Measurements from ENCODE around the gene VPS13D. TPM values are rescaled to one million over a fixed set of nuclear protein-coding genes. Genes with fewer than 3 reads are reported as not detected.

Gene VPS13D
- total and polyA plus RNA-seq, 2 donors (not counting 3 experiments of a cell fraction or from before 2014, with no cell fraction given) = 13.6 to 48.5 TPM

DNA sequence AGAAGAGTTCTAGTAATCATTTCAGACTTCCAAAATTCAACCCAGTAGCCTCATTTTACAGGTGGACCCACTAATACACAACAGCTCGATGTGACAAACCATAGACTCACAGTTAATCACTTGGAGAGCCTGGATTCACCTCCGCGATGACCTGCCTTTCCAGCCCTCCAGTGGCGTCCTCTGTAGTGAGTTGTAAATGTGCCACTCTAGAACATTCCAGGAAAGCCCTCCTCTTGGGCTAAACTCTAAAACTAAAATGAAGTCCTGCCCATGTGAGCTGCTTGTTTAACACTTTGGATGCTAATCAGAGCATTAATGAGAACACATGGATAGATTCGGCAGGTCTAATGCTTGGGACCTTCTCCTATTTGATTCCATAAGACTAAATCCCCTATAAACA lies 247.5 kb downstream of the VPS13D start:
- dilution Hi-C loops (cut with MboI; ENCODE audit: extremely low pct_ligation_motif_present, low sequenced_read_pairs) = no loop called here
- Histone ChIP-seq H3K27ac (ENCODE audit: insufficient read depth, low read depth, low read length) (no peak overlapping the region), H3K9me1 (replicated peaks; ENCODE audit: control insufficient read depth, extremely low read depth, insufficient read depth, low read length) (no peaks in the 10 kb centered on the region), H3K4me1 (ENCODE audit: control insufficient read depth, extremely low read depth, insufficient read depth, low read length) (peaks cover 61% of the 10 kb centered on the region), H3K36me3 (ENCODE audit: control insufficient read depth in 2 of 2, extremely low read depth in 1 of 2, insufficient read depth in 2 of 2, low read length in 2 of 2) (no peaks in the 10 kb centered on the region), H3K79me2 (ENCODE audit: control insufficient read depth, insufficient read depth, low read length) (no peaks in the 10 kb centered on the region), H3K9ac (replicated peaks; ENCODE audit: extremely low read depth, insufficient read depth, low read length) (no peak overlapping the region), H2AFZ (ENCODE audit: low read depth, low read length) (no peak overlapping the region), H3K27me3 (ENCODE audit: control insufficient read depth in 2 of 2, insufficient read depth in 2 of 2, low read length in 2 of 2) (no peaks in the 10 kb centered on the region), H3K4me3 (replicated peaks in 1 of 3; ENCODE audit: insufficient read depth in 1 of 3, low read depth in 1 of 3, low read length in 3 of 3) (no peak overlapping the region), H4K20me1 (replicated peaks; ENCODE audit: control insufficient read depth, extremely low read depth, insufficient read depth, low read length) (no peaks in the 10 kb centered on the region), H3K4me2 (ENCODE audit: insufficient read depth, low read length) (no peak overlapping the region), H3K9me3 (replicated peaks; ENCODE audit: control insufficient read depth, insufficient read depth, low read length) (no peaks in the 10 kb centered on the region)
- ChIA-PET CTCF (interaction anchor here (1.0 to 2.8 kb wide), 5 partner anchors 22 to 142 kb away, joined by 4 to 12 read pairs (median 9); no protein-coding TSS in a partner anchor), POLR2A (interaction anchor here (1.4 to 1.8 kb wide), 2 partner anchors 23 to 118 kb away, joined by 4 to 6 read pairs; no protein-coding TSS in a partner anchor)
- FAIRE-seq = no peak
- DNase-seq (ENCODE audit: low read depth, low spot score) = no peak
- peak; percentile 6 for TF ChIP-seq POLR2A (IDR thresholded peaks at IDR 0.05; ENCODE audit: low read depth, low read length)
- no peak for TF ChIP-seq EZH2 (IDR thresholded peaks at IDR 0.05; ENCODE audit: borderline replicate concordance, low read depth, low read length, severe bottlenecking)
- no TSS peak for BruUV-seq (replicated peaks)
- intact Hi-C loops (cut with micrococcal nuclease) = no loop called here

DNA sequence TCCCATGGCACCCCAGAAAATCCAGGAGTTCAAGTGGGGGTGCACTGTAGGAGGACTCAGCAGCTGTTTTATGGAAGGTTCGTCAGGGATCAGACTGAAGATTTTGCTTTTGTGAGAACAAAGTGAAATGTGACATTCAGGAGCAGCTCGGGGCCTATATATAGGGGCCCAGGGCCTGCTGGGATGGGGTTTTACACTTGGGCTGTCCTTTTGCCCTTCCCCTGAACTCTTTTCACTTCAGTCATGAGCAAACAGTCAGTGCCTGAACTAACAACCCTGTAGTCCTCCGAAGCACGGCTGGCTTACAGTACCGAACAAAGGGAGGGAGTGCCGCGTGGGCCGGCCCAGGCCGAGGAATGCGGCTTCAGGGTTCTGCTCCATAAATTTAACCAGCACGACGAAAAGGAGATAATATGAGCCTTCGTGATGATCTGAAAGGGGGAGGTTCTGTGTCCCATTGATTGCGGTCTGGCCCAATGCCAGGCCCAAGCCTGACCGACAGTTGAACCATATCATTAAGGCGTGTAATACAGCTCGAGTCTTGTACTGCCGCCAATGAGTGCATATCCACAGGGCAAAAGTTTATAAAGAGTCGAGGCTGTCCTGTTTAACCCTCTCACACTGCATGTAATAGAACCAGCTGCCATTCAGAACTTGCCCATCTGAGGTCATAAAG lies 248.2 kb downstream of the VPS13D start:
- dilution Hi-C loops (cut with MboI; ENCODE audit: extremely low pct_ligation_motif_present, low sequenced_read_pairs) = no loop called here
- H3K27me3 ChIP-seq (ENCODE audit: control insufficient read depth in 2 of 2, insufficient read depth in 2 of 2, low read length in 2 of 2) = no peaks in the 10 kb centered on the region
- peaks cover 61% of the 10 kb centered on the region for H3K4me1 ChIP-seq (ENCODE audit: control insufficient read depth, extremely low read depth, insufficient read depth, low read length)
- no peaks in the 10 kb centered on the region for H3K9me1 ChIP-seq (replicated peaks; ENCODE audit: control insufficient read depth, extremely low read depth, insufficient read depth, low read length)
- peak overlapping the region; percentile 40 for H3K9ac ChIP-seq (replicated peaks; ENCODE audit: extremely low read depth, insufficient read depth, low read length)
- intact Hi-C loops (cut with micrococcal nuclease) = loop anchor here (1.0 kb wide), 7 partner anchors 17 to 140 kb away; partner anchors contain the start of gene DHRS3
- peak overlapping the region; percentile 66 for H3K27ac ChIP-seq (ENCODE audit: insufficient read depth, low read depth, low read length)
- peak; percentile 3 for TF ChIP-seq FOS (IDR thresholded peaks at IDR 0.05; ENCODE audit: borderline replicate concordance, insufficient read depth, low read length)
- no peak for TF ChIP-seq JUN (IDR thresholded peaks at IDR 0.05; ENCODE audit: borderline replicate concordance, insufficient read depth, insufficient read length, low read depth)
- no peak for TF ChIP-seq POLR2A (IDR thresholded peaks at IDR 0.05; ENCODE audit: low read depth, low read length)
- TF ChIP-seq MYC (IDR thresholded peaks at IDR 0.05; ENCODE audit: low read depth, low read length) = no peak
- no peak for TF ChIP-seq EZH2 (IDR thresholded peaks at IDR 0.05; ENCODE audit: borderline replicate concordance, low read depth, low read length, severe bottlenecking)
- peak; percentile 80 for TF ChIP-seq POLR2AphosphoS5 (IDR thresholded peaks at IDR 0.05; ENCODE audit: insufficient read depth, low read depth, low read length)
- no peak for TF ChIP-seq MAX (IDR thresholded peaks at IDR 0.05; ENCODE audit: insufficient read depth, insufficient read length)
- TF ChIP-seq, protein P1, sequence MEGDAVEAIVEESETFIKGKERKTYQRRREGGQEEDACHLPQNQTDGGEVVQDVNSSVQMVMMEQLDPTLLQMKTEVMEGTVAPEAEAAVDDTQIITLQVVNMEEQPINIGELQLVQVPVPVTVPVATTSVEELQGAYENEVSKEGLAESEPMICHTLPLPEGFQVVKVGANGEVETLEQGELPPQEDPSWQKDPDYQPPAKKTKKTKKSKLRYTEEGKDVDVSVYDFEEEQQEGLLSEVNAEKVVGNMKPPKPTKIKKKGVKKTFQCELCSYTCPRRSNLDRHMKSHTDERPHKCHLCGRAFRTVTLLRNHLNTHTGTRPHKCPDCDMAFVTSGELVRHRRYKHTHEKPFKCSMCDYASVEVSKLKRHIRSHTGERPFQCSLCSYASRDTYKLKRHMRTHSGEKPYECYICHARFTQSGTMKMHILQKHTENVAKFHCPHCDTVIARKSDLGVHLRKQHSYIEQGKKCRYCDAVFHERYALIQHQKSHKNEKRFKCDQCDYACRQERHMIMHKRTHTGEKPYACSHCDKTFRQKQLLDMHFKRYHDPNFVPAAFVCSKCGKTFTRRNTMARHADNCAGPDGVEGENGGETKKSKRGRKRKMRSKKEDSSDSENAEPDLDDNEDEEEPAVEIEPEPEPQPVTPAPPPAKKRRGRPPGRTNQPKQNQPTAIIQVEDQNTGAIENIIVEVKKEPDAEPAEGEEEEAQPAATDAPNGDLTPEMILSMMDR (IDR thresholded peaks at IDR 0.05; ENCODE audit: extremely low read depth in 1 of 2, insufficient read depth in 1 of 2, low read depth in 1 of 2, low read length in 2 of 2) = no peak
- peak; percentile 40 for TF ChIP-seq GATA2 (IDR thresholded peaks at IDR 0.05; ENCODE audit: insufficient read depth, insufficient read length, low read depth, low read length)
- H3K79me2 ChIP-seq (ENCODE audit: control insufficient read depth, insufficient read depth, low read length) = no peaks in the 10 kb centered on the region
- BruUV-seq (replicated peaks) = no TSS peak
- no peaks in the 10 kb centered on the region for H3K9me3 ChIP-seq (replicated peaks; ENCODE audit: control insufficient read depth, insufficient read depth, low read length)
- peak overlapping the region; percentile 3 for H2AFZ ChIP-seq (ENCODE audit: low read depth, low read length)
- peak; percentile 98 for FAIRE-seq
- no peak overlapping the region for H3K4me3 ChIP-seq (replicated peaks in 1 of 3; ENCODE audit: insufficient read depth in 1 of 3, low read depth in 1 of 3, low read length in 3 of 3)
- no peaks in the 10 kb centered on the region for H3K36me3 ChIP-seq (ENCODE audit: control insufficient read depth in 2 of 2, extremely low read depth in 1 of 2, insufficient read depth in 2 of 2, low read length in 2 of 2)
- peak overlapping the region; percentile 2 for H3K4me2 ChIP-seq (ENCODE audit: insufficient read depth, low read length)
- H4K20me1 ChIP-seq (replicated peaks; ENCODE audit: control insufficient read depth, extremely low read depth, insufficient read depth, low read length) = no peaks in the 10 kb centered on the region
- ChIA-PET CTCF (interaction anchor here (0.7 to 2.8 kb wide), 11 partner anchors 17 to 181 kb away, joined by 3 to 12 read pairs (median 5); no protein-coding TSS in a partner anchor), POLR2A (interaction anchor here (0.8 to 1.8 kb wide), 3 partner anchors 24 to 117 kb away, joined by 4 to 6 read pairs (median 5); no protein-coding TSS in a partner anchor)
- DNase-seq (ENCODE audit: low read depth, low spot score) = peak; percentile 96

Measured in endothelial cell of umbilical vein (primary cell).